ENCODE results near the gene CASS4. TPM values are rescaled to one million over a fixed set of nuclear protein-coding genes. Genes with fewer than 3 reads are reported as not detected.

Gene CASS4
- total and polyA plus RNA-seq, 8 donors: 14.4 to 28.1 (median 23.4) TPM

DNA sequence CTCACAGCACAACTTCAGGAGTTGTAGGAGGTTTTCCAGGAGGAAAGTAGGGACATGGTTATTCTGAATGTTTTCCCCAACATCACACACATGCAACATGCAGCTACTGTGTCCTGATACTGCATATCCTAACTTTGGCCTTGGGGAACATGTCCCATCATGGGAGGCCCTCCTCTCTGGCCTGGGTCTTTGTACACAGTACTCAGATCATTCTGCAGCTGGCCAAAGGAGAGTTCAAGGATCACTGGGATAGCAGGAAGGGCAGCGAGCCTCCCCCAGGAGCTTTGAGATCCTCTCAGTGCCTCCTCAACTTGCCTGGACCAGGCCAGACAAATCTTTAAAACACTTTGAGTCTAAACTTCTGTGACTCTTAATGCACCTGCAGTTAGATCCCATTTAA lies 12.9 kb downstream of the CASS4 start:
- Histone ChIP-seq H3K4me1 (peaks cover 35 to 89% of the 10 kb centered on the region in 2 donors), H3K27ac (no peak overlapping the region), H3K4me3 (no peak overlapping the region), H3K9me3 (no peaks in the 10 kb centered on the region), H3K36me3 (no peaks in the 10 kb centered on the region), H3K27me3 (no peaks in the 10 kb centered on the region)
- DNase-seq (no peak), ATAC-seq (no peak)
- intact Hi-C loops (cut with DNase I): no loop called here
- TF ChIP-seq CTCF (IDR thresholded peaks at IDR 0.05): no peak

DNA sequence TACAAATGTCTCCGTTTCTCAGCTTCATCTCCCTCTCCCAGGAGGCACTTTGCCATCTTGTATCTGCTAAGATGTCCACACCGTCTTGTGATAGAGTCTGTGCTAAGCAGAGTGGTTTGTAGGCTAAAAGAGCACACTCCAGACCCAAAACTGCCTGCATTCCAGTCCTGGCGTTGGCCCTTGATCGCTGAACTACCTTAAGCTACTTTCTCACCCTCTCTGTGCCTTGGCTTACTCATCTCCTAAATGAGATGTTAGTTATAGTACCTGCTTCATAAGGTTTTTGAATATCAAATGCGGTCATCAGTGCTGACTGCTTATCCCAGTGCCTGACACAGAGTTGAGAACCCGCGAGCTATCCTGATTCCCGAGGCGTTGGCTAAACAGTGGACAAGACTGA lies 14.0 kb downstream of the CASS4 start:
- no peak for DNase-seq
- H3K27me3 ChIP-seq: no peaks in the 10 kb centered on the region
- no peaks in the 10 kb centered on the region for H3K9me3 ChIP-seq
- H3K4me3 ChIP-seq: no peak overlapping the region
- no peaks in the 10 kb centered on the region for H3K36me3 ChIP-seq
- intact Hi-C loops (cut with DNase I): no loop called here
- no peak for ATAC-seq
- TF ChIP-seq CTCF (IDR thresholded peaks at IDR 0.05): no peak
- H3K27ac ChIP-seq: no peak overlapping the region
- H3K4me1 ChIP-seq: peaks cover 36 to 87% of the 10 kb centered on the region in 2 donors

GRCh38 chr20:56426926-56427325 lies 14.9 kb downstream of the CASS4 start:
- no peak overlapping the region for H3K4me3 ChIP-seq
- no peak for TF ChIP-seq CTCF (IDR thresholded peaks at IDR 0.05)
- H3K4me1 ChIP-seq: peaks cover 36 to 78% of the 10 kb centered on the region in 2 donors
- H3K27me3 ChIP-seq: no peaks in the 10 kb centered on the region
- ATAC-seq: no peak
- no peak for DNase-seq
- no peaks in the 10 kb centered on the region for H3K36me3 ChIP-seq
- H3K9me3 ChIP-seq: no peaks in the 10 kb centered on the region
- intact Hi-C loops (cut with DNase I): no loop called here
- peak overlapping the region in 1 of 2 donors; percentile 66 for H3K27ac ChIP-seq

DNA sequence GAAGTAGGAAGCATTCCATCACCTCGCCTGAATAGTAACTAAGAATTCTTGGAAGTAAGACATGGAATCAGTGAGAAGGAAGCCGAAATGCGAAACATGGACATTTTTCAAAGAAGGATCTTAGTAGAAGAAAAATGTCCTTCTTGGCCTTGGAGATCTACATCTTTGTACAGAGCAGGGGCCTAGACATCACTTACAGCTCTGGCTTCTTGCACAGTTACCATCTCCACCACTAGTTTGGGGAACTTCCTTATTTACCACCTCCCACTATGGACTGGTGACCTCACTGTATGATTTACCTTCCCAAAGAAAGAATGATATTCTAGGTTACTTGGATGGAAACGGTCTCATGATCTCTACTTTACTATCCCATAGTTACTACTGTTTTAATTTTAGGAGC lies 15.7 kb downstream of the CASS4 start:
- intact Hi-C loops (cut with DNase I): no loop called here
- Histone ChIP-seq H3K27me3 (no peaks in the 10 kb centered on the region), H3K4me1 (peaks cover 29 to 69% of the 10 kb centered on the region in 2 donors), H3K4me3 (no peak overlapping the region), H3K27ac (peak overlapping the region; percentile 20 to 66), H3K9me3 (no peaks in the 10 kb centered on the region), H3K36me3 (no peaks in the 10 kb centered on the region)
- peak; percentile 17 for ATAC-seq
- no peak for DNase-seq
- no peak for TF ChIP-seq CTCF (IDR thresholded peaks at IDR 0.05)

- no peak for TF ChIP-seq CTCF (IDR thresholded peaks at IDR 0.05)
- Histone ChIP-seq H3K27me3 (no peaks in the 10 kb centered on the region), H3K4me1 (peaks cover 26 to 63% of the 10 kb centered on the region in 2 donors), H3K4me3 (no peak overlapping the region), H3K36me3 (no peaks in the 10 kb centered on the region), H3K9me3 (no peaks in the 10 kb centered on the region), H3K27ac (peak overlapping the region; percentile 20 to 66)
- no peak for DNase-seq
- intact Hi-C loops (cut with DNase I): no loop called here
- ATAC-seq: no peak
Measured at GRCh38 chr20:56428410-56428809, 16.4 kb downstream of the CASS4 start.
